DMS53 treated with DMSO at 0.1 percent for 48 hours (cell line): ENCODE results near the gene SLC17A2.

Source experiments
- DNase-seq: peaks from one replicate; lab custom pipeline; 2025; ENCODE audit not compliant: unreplicated experiment; lab: John Stamatoyannopoulos, UW

The SLC17A2 gene

GRCh38 chr6:25921525-25922203, 8.8 kb downstream of the SLC17A2 start:
- DNase-seq = no peak

GRCh38 chr6:25919657-25920056, 10.8 kb downstream of the SLC17A2 start:
- no peak for DNase-seq

DNA sequence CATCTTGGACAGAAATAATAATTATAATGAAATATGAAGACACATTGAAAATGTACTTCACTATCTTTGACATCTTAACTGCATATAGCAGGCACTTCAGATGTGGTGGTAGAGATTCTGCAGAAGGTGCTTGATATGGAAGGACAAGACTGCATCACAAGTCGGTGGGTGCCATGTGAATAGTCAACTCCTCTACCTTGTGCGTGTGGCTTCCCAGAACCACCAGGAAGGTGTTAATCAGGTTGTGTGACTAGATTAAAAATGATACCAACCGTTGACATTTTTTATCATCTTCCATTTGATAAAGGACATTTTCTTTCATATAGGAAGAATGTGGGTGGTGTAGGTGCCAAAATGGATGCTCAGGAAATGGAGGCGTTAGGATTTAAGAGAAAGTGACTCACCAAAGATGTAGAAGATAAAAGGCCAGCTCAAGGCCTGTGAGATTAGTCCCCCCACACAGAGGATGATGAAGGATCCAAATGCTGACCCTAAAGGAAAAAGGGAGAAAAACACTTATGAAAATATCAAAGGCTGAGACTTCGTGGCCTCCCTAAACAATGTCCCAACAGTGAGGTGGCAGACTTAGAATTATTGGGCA, 12.3 kb downstream of the SLC17A2 start:
- DNase-seq = no peak

DNA sequence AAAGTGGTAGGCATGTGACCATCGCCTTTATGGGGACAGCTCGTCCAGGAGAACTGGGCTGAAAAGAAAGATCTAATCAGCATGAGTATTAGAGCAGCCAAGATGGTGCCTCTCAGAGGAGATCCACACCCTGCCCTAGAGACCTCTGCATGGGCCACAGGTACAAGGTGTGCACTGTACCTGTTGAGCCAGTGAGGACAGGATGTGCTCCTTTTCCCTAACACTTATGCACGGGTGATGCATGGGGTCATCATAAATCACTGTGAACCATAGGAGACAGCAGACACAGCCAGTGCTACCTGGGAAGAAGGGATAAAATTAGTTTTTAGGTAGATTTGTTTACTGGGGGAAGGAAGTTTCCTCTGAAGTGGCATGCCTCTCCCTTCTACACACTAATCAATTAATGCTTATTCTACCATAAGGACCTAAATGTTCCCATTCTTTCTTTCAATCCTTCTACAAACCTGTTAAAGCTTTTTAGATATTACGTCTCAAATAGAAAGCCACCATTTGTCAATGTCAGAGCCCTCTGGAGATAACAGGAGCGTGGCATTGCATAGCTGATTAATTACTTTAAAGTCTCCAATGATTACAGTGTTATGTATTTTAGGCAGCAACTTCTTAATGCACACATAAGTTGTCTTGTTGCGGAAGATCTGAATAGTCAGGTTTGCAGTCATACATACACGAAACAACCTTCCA, 13.6 kb downstream of the SLC17A2 start:
- no peak for DNase-seq

DNA sequence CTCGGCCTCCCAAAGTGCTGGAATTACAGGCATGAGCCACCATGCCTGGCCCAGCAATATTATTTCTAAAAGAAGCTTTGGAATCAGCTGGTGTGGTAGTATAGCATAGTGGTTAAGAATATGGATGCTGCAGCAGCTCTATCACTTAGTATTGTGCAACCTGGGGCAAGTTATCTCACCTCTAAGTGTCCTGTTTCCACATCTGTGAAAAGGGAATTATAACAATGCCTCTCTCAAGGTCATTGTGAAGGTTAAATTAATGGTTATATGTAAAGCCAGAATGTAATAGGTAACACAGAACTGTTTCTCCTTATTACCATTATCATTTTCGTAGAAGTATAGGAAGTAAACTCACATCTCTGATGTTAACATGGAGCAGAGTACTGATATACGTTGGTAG, 14.2 kb downstream of the SLC17A2 start:
- DNase-seq = no peak

DNA sequence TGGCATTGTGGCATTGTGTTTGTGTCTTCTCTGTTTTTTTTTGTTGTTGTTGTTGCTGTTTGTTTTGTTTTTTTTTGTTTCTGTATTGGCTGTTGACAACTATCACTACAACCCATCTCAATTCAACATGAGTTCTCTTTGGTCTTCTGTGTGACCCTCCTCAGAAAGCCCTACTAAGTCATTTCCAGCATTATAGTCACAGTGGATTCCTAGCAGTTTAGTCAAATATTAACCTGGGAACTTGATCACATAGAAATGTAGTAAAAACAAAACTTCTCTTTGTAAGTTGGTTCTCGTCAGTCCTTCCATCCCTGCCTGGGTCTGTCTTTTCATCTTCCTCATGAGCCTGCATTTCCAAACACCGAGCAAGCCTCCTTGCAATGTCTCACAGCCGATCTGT, 16.8 kb downstream of the SLC17A2 start:
- DNase-seq = no peak

DNA sequence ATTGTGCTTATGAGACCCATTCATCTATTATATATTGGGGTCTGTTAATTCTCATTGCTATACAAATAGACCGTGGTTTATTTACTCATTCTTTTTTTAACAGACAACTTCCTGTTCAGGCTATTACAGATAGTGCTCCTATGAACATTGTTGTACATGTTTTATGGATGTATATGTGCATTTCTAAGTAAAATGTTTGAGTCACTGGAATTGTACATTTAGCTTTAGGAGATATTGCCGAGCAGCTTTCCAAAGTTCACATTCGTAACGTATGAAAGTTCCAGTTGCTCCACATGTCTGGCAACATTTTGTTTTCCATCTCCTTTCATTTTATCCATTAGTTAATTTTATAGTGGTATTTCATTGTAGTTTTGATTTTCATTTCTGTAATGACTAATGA, 19.1 kb downstream of the SLC17A2 start:
- no peak for DNase-seq

- peak; percentile 11 for DNase-seq
These were observed 22.9 kb downstream of the SLC17A2 start for GRCh38 chr6:25907475-25908014.

GRCh38 chr6:25903467-25904099, 26.9 kb downstream of the SLC17A2 start:
- no peak for DNase-seq

DNA sequence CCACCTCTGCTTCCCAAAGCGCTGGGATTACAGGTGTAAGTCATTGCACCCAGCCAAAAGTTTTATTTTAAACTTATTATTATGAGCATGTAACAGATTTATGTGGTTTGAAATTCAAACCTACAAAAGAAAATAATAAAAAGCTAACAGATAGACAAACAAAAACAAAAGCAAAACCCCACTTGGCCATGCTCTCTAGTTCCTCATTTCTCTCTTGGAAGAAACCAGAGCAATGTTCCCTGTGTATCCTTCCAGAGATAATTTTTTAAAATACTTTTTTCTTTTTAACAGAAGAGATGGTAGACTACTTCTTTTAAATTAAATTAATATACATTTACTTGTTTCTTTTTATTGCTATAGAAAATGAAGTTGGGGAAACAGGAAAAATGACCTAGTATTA, 28.4 kb downstream of the SLC17A2 start:
- no peak for DNase-seq

- no peak for DNase-seq
These were observed 29.6 kb downstream of the SLC17A2 start for GRCh38 chr6:25900843-25901242.

DNA sequence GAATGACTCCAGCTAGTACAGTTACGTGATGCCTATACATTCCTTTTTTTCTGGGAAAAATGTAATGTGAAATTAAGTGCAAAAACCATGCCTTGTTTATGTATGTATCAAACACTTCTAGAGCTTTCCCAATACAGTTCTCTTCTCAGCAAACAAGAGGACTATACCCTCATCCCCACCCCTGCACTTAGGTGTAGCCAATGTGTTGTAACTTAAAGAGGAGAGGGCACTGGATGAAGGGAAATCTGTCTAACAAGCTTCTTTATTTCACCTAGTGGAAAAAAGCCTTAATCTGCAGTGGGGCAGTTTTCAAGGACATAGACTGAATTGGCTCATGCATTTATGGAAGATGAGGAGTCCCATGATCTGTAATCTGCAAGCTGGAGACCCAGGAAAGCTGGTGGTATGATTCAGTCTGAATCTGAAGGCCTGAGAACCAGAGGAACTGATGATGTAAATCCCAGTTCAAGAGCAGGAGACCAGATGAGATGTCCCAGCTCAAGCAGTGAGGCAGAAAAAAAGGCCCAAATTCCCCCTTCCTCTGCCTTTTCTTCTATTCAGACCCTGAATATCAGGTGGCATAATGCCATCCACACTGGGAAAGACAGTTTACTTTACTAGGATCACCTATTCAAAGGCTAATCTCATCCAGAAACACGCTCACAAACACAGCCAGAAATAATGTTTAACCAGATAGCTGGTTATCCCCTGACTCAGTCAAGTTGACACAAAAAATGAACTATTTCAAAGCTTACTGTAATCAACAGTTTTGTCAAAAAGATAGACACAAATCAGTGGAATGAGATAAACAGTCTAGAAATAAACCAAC, 30.7 kb downstream of the SLC17A2 start:
- no peak for DNase-seq

DNA sequence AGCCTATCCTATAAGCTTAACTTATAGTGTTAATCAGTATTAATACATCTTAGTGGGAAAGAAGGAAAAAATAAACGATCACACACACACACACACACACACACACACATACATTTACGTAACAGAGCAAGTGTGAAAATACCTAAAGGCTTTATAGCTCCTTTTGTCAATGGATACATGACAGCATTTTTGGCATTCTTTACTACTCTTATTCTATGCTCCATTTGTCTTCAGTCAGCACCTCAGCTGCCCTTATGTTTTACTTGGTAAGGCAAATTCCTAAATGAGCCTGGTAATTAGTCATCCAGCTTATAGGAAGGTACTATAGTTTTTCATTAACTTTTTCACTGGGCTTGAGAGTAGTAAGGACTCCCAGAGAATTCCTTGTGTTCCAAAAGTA, 31.4 kb downstream of the SLC17A2 start:
- no peak for DNase-seq

DNA sequence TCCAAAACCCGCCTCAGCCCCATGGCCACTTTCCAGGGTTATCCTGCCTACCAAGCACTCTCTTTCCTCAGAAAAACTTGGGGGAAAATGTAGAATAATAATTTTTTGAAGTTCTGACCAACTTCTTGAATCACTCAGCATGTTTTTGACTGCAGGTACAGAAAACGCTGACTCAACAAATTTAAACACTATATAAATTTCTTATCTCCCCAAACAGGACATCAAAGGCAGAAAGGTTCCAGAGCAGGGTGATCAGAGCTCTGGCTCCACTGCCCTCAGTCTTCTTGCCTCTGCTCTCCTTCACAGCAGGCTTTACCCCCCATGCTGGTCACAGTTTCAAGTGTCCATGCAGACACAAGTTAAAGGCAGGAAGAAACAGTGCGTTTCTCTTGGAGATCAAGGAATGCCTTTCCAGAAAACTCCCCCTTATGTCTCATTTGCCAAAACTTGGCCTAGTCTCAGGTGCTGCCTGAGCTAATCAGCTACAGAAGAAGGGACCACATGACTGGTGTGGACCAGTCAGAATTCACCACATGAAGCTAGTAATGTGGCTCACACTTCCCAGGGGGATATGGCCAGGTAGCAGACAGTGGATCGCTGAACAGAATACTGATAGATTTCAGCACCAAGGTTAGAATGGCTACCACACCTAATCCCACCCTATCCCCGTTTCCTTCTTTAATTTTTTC, 32.1 kb downstream of the SLC17A2 start:
- DNase-seq = no peak

DNA sequence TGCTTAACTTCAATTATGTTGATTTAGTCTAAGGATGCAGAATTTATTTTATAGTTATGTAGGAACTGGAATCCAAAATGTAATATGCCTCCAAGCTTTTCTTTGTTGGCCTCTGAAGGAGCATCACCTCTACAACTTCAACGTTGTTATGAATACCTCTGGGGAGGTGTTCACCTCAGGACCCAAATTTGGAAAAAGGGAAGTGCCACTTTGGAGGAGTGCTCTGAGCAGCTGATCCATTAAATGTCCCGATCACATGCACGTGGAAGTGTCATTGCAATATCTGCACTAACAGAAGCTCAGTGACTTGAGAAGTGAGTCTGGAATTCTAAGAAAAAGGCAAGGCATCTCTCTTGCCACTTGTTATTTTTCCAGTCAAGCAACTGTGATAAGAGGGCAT, 34.2 kb downstream of the SLC17A2 start:
- DNase-seq = no peak

- DNase-seq = no peak
These were observed 34.7 kb downstream of the SLC17A2 start for GRCh38 chr6:25895771-25896170.

DNA sequence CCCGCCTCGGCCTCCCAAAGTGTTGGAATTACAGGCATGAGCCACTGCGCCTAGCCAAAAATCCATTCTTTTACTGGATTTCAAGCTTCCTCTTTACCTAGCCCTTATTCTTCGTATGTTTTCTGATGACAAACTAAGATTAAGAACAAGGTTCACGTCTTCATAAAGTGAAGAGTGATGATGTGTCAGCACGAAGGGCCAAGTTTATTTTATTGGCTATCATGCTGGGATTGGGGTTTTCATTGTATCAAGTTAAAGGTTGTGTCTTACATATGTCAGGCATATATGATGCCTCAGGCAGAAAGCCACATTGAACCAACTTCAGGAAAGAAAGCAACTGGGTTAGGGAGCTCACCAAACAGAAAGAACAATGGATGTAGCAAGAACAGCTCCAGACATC, 36.7 kb downstream of the SLC17A2 start:
- DNase-seq = no peak

DNA sequence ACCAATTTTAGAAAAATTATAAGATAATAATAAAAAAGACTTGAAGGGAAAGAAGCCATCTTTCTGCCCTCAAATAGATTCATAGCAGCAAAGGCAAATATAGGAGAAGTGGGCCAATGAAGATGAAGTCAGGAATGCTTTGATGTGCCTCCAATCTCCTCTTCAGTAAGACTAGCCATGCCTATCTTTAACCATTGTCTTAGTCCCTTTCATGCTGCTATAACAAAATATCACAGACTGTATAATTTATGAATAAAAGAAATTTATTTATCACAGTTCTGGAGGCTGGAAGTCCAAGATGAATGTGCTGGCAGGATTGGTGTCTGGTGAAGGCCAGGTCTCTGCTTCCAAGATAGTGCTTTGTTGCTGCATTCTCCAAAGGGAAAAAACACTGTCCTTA, 37.6 kb downstream of the SLC17A2 start:
- no peak for DNase-seq

DNA sequence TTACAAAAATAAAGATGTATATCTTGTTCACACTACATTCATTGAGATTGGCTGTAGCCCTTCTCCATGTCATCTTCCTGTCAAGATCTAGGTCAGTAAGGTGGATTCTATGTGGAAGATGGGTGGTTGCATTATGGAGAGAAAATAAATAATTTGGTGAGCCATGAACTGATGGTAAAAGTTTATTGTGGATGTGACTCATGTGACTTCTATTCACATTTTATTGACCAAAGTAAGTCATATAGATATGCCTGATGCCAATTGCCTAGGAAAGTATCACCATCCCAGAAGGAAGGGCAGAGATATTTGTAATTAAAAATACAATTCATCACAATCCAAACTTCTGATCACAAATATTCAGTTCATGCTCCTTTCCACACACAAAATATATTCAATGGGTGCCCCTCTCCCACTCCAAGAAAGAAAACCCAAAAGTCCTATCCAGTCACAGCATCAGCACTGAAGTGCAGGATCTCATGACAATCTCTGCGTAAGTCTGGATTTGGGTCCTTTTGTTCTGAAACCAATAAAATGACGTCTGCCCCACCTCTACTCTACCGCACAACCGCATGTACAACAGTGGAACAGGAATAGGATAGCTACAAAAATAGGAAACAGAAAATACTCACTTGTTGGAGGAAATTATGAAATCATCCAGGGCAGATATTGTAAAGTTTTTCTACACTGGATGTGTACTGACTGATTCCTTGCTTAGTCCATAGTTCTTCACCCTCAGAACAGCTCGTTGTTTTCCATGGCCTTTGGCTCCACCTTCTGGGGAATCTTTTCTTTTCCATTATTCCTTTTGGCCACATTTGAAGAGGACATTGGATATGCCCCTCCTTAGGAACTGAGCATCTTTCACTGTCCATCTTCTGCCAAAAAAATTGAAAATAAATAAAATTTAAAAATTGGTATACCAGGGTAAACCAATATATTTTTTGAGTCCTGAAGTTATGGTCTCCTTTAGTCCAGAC, 40.3 kb downstream of the SLC17A2 start:
- peak; percentile 41 for DNase-seq
